NCI-H1417 (cell line): ENCODE data around the gene COCH.
"Not testable (repeated sequence)": the region's sequence is repeated elsewhere in the genome, so short reads cannot be mapped to it uniquely, and the experiment has no call there.

Experiments
- DNase-seq, 3 experiments: peaks; one replicate each; lab custom pipeline; 2025; lab: John Stamatoyannopoulos, UW

The COCH gene

GRCh38 chr14:30928462-30928861, 54.1 kb downstream of the COCH start:
- DNase-seq = no peak

DNA sequence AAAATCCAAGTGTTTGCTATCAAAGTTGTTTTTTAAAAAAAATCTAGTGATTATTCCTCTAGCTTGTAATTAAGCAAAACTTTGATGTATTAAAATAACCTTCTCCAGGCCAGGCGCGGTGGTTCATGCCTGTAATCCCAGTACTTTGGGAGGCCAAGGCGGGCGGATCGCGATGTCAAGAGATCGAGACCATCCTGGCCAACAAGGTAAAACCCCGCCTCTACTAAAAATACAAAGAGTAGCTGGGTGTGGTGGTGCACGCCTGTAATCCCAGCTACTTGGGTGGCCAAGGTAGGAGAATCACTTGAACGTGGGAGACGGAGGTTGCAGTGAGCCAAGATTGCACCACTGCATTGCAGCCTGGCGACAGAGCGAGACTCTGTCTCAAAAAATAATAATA, 59.6 kb downstream of the COCH start:
- DNase-seq = not testable (repeated sequence)

DNA sequence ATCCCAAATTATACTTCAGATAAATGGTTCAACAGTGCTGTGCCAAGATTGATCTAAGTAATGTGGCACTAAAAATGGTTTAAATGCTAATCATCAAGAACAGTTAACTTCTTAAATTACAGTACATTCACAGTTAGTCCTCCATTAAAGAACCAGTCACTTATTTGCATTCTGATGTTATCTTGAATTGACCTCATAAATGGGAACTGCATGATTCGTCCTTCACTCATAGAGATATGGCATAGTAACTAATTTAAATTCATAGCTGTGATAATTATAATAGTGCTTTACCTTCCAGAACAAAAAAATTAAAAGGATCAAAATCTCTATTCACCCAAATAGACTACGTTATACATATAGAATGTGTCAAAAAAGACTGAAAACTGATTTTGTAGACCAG, 61.1 kb downstream of the COCH start:
- no peak for DNase-seq

DNA sequence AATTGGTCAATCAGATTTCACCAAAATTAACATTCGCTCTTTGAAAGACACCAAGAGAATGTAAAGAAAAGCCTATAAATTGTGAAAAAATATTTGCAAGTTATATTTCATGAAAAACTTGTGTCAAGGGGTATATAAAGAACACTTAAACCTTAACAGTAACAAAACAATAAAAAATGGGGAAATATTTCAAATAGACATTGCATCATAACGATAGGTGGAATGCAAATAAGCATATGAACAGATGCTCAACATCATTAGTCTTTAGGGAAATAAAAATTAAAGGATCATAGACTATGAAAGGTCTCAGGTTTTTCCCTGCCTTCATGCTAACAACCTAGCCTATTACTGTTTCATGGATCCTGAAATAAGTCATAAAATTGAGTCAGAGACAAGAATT, 64.3 kb downstream of the COCH start:
- no peak for DNase-seq
